ENCODE results near the gene NAMPT.

Gene NAMPT

GRCh38 chr7:106284714-106285050, at the start of gene NAMPT:
Gene NAMPT, minus strand, starts transcription at chr7:106284983. Its CDS starts 99 bp downstream, at chr7:106284884.
- H3K9me3 ChIP-seq = no peaks in the 10 kb centered on the region
- H3K27ac ChIP-seq = peak within 1 kb of the TSS; percentile 96
- peak within 1 kb of the TSS; percentile 86 to 89 for H3K4me3 ChIP-seq (ENCODE audit: low read depth in 1 of 2, low read length in 1 of 2)
- H3K4me1 ChIP-seq (ENCODE audit: control insufficient read depth in 1 of 2, insufficient read depth in 1 of 2, low read depth in 1 of 2, low read length in 1 of 2) = peaks cover 22 to 31% of the 10 kb centered on the region in 2 experiments
- H3K36me3 ChIP-seq = peaks cover 39% of the 10 kb centered on the region
- peak; percentile 29 for TF ChIP-seq CTCF (IDR thresholded peaks at IDR 0.05)
- H3K27me3 ChIP-seq = no peaks in the 10 kb centered on the region

- Histone ChIP-seq H3K4me1 (ENCODE audit: control insufficient read depth in 1 of 2, insufficient read depth in 1 of 2, low read depth in 1 of 2, low read length in 1 of 2) (no peaks in the 10 kb centered on the region), H3K9me3 (no peaks in the 10 kb centered on the region), H3K27me3 (no peaks in the 10 kb centered on the region), H3K36me3 (no peaks in the 10 kb centered on the region), H3K4me3 (ENCODE audit: low read depth in 1 of 2, low read length in 1 of 2) (no peak overlapping the region), H3K27ac (no peak overlapping the region)
- TF ChIP-seq CTCF (IDR thresholded peaks at IDR 0.05) = no peak
Observed at GRCh38 chr7:106332201-106332600, 47.4 kb upstream of the NAMPT start.

GRCh38 chr7:106331441-106332175, 46.8 kb upstream of the NAMPT start:
- Histone ChIP-seq H3K4me3 (ENCODE audit: low read depth in 1 of 2, low read length in 1 of 2) (no peak overlapping the region), H3K27me3 (no peaks in the 10 kb centered on the region), H3K36me3 (no peaks in the 10 kb centered on the region), H3K4me1 (ENCODE audit: control insufficient read depth in 1 of 2, insufficient read depth in 1 of 2, low read depth in 1 of 2, low read length in 1 of 2) (no peaks in the 10 kb centered on the region), H3K27ac (no peak overlapping the region), H3K9me3 (no peaks in the 10 kb centered on the region)
- TF ChIP-seq CTCF (IDR thresholded peaks at IDR 0.05) = no peak

- TF ChIP-seq CTCF (IDR thresholded peaks at IDR 0.05) = no peak
- H3K4me3 ChIP-seq (ENCODE audit: low read depth in 1 of 2, low read length in 1 of 2) = no peak overlapping the region
- H3K4me1 ChIP-seq (ENCODE audit: control insufficient read depth in 1 of 2, insufficient read depth in 1 of 2, low read depth in 1 of 2, low read length in 1 of 2) = no peaks in the 10 kb centered on the region
- H3K27ac ChIP-seq = no peak overlapping the region
- H3K9me3 ChIP-seq = no peaks in the 10 kb centered on the region
- no peaks in the 10 kb centered on the region for H3K27me3 ChIP-seq
- H3K36me3 ChIP-seq = no peaks in the 10 kb centered on the region
Observed at GRCh38 chr7:106329971-106330733, 45.4 kb upstream of the NAMPT start.

GRCh38 chr7:106329408-106329807, 44.6 kb upstream of the NAMPT start:
- no peaks in the 10 kb centered on the region for H3K9me3 ChIP-seq
- no peak overlapping the region for H3K4me3 ChIP-seq (ENCODE audit: low read depth in 1 of 2, low read length in 1 of 2)
- no peak overlapping the region for H3K27ac ChIP-seq
- no peaks in the 10 kb centered on the region for H3K36me3 ChIP-seq
- H3K4me1 ChIP-seq (ENCODE audit: control insufficient read depth in 1 of 2, insufficient read depth in 1 of 2, low read depth in 1 of 2, low read length in 1 of 2) = no peaks in the 10 kb centered on the region
- no peaks in the 10 kb centered on the region for H3K27me3 ChIP-seq
- no peak for TF ChIP-seq CTCF (IDR thresholded peaks at IDR 0.05)

Data from neutrophil (primary cell).